ENCODE measurements around the gene H2AZ2.
"Not testable (repeated sequence)": the region's sequence is repeated elsewhere in the genome, so short reads cannot be mapped to it uniquely, and the experiment has no call there.

The H2AZ2 gene

GRCh38 chr7:44811571-44811970 lies 36.3 kb downstream of the H2AZ2 start:
- POLR2A ChIA-PET = no interaction called here
- no peak for TF ChIP-seq CTCF (IDR thresholded peaks at IDR 0.05; ENCODE audit: insufficient read depth, low read length, missing control alignments)
- DNase-seq (ENCODE audit: low read depth, low spot score) = no peak
- CTCF ChIA-PET = no interaction called here
- no peak overlapping the region for H3K4me3 ChIP-seq (ENCODE audit: low read depth, low read length)

- no peak for DNase-seq (ENCODE audit: low read depth, low spot score)
- CTCF ChIA-PET = no interaction called here
- TF ChIP-seq CTCF (IDR thresholded peaks at IDR 0.05; ENCODE audit: insufficient read depth, low read length, missing control alignments) = no peak
- H3K4me3 ChIP-seq (ENCODE audit: low read depth, low read length) = no peak overlapping the region
- POLR2A ChIA-PET = no interaction called here
These were observed 36.8 kb downstream of the H2AZ2 start for GRCh38 chr7:44811093-44811492.

GRCh38 chr7:44808914-44809393 lies 38.9 kb downstream of the H2AZ2 start:
- no peak for DNase-seq (ENCODE audit: low read depth, low spot score)
- POLR2A ChIA-PET = no interaction called here
- no peak overlapping the region for H3K4me3 ChIP-seq (ENCODE audit: low read depth, low read length)
- CTCF ChIA-PET = no interaction called here
- TF ChIP-seq CTCF (IDR thresholded peaks at IDR 0.05; ENCODE audit: insufficient read depth, low read length, missing control alignments) = no peak

GRCh38 chr7:44805950-44806349 lies 41.9 kb downstream of the H2AZ2 start:
- DNase-seq (ENCODE audit: low read depth, low spot score) = no peak
- no peak for TF ChIP-seq CTCF (IDR thresholded peaks at IDR 0.05; ENCODE audit: insufficient read depth, low read length, missing control alignments)
- CTCF ChIA-PET = no interaction called here
- POLR2A ChIA-PET = interaction anchor here (1.2 kb wide), 2 partner anchors 9 to 42 kb away, joined by 4 to 6 read pairs; partner anchors contain the start of genes H2AZ2 and PPIA
- H3K4me3 ChIP-seq (ENCODE audit: low read depth, low read length) = no peak overlapping the region

GRCh38 chr7:44803828-44804519 lies 43.9 kb downstream of the H2AZ2 start:
- H3K4me3 ChIP-seq (ENCODE audit: low read depth, low read length); CTCF ChIA-PET; DNase-seq (ENCODE audit: low read depth, low spot score): not testable (repeated sequence)
- POLR2A ChIA-PET = interaction anchor here (1.3 kb wide), 1 partner anchor 20 kb away, joined by 4 read pairs; no protein-coding TSS in a partner anchor

- CTCF ChIA-PET = interaction anchor here (0.6 to 1.2 kb wide), 3 partner anchors 43 to 334 kb away, joined by 3 read pairs; no protein-coding TSS in a partner anchor
- no peak overlapping the region for H3K4me3 ChIP-seq (ENCODE audit: low read depth, low read length)
- DNase-seq (ENCODE audit: low read depth, low spot score) = no peak
- TF ChIP-seq CTCF (IDR thresholded peaks at IDR 0.05; ENCODE audit: insufficient read depth, low read length, missing control alignments) = no peak
- POLR2A ChIA-PET = interaction anchor here (0.6 to 1.2 kb wide), 2 partner anchors 11 to 220 kb away, joined by 3 read pairs; no protein-coding TSS in a partner anchor
These were observed 45.4 kb downstream of the H2AZ2 start for GRCh38 chr7:44802418-44803025.
